ENCODE measurements around the gene ARMC6.

Gene ARMC6

DNA sequence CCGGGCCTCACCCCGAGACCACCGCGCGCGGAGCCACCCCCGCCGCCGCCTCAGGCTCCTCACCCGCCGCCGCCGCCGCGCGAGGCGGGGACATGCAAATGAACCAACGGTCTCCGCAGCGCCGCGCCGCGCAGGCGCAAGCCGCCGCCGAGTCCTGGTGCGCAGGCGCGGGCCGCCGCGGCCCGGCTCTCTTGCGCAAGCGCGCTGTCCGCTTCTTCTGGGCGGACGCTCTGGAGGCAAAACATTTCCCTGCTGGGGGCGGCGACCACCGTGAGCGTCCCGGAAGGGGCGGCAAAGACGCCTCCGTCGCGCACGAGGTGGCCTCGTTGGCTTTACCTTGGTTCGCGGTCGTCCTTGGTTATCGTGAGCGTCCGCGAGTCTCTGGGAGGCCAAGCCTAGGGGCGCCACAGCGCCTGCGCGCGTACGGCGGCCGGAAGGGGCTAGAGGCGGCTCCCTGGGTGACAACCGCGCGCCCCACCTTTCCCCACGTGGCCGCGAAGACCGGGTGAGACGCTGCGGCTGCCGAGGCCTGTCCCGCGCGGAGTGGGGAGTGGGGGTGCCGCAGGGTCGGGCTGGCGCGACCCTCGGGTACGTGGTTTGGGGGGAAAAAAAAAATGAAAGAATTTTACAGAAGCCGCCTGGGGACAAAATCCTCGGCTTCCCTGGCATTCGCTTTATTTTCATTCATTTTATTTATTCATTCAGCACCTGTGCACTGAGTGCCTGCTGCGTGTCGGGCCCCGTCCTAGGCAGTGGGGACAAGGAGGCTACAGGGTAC lies at the start of gene ARMC6, which contains the start of gene SUGP2:
TSS of gene ARMC6 (plus strand) at position 178 of the 778 bp plus-strand sequence. CDS start 607 bp downstream, outside the sequence.
TSS of gene SUGP2 (minus strand) at position 92 of the 778 bp plus-strand sequence. CDS start 2,446 bp downstream, outside the sequence.
- peak; percentile 68 to 82 (median 78) for DNase-seq (ENCODE audit: low read depth in 2 of 3, low spot score in 1 of 3)

DNA sequence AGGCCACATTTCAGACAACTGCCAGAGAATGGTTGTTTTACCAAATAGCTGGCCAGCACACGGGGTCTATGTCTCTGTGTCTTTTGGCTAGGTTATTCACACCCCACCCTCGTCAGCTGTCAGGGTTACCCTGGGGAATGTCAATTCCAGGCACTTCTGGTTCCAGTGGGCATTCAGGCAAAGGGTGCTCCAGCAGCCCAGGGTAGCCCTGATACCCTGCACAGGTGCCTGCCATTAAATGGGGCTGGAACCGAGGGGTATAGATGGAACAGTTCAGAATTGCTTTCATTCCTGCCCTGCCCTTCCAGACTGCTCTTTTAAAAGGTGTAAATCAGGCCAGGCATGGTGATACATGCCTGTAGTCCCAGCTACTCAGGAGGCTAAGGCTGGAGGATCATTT lies 49.2 kb upstream of the ARMC6 start:
- DNase-seq (ENCODE audit: low read depth in 2 of 3, low spot score in 1 of 3) = no peak

DNA sequence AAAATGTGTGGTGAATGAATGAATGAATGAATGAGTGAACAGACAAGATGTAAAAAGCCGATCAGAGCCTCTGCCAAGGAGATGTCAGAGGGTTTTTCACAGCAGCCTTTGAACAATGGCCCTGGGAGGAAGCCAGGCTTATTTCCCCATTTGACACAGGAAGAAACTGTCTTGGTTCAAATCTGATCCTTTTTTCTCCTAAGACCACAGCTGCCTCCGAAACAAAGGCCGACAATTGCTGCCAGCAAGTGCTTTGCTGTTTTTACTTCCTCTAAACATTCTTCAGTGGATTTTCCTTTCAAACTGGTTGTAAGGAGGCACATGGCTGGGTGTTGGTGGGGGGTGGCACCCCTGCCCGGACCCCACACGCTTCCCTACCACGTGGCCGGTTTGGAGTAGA lies 48.1 kb upstream of the ARMC6 start:
- no peak for DNase-seq (ENCODE audit: low read depth in 2 of 3, low spot score in 1 of 3)

DNA sequence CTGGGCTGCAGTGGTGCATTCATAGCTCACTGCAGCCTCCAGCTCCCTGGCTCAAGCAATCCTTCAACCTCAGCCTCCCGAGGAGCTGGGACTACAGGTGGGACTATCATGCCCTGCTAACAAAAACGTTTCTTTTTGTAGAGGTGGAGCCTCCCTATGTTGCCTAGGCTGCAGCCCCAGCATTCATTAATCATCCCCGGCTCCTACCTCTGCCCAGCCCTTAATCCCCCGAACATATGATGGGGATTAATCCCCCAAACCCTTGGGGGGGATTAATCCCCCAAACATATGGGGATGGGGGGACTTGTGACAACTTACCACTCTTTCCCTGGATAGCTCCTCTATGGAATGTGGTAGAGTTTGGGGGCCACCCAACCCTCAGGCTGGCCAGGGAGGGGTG lies 45.9 kb upstream of the ARMC6 start:
- no peak for DNase-seq (ENCODE audit: low read depth in 2 of 3, low spot score in 1 of 3)

DNA sequence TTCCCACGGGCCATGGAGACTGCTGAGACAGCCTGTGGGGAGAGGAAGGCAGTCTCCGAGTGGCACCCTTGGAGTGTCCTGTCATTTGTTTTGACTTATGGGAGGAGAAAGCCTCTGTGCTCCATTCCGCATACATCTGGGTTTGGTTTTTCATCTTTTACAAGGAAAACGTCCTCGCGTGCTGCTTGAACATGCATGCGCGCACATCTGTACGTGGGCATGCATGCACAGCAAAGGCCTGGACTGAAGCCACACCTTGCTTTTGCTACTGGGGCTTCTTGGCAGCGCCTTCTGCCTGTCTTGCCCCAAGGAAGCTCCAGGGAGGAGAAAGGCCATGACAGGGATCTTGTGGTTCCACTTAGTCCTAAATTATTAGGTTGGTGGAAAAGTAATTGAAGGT lies 44.1 kb upstream of the ARMC6 start:
- DNase-seq (ENCODE audit: low read depth in 2 of 3, low spot score in 1 of 3) = no peak

DNA sequence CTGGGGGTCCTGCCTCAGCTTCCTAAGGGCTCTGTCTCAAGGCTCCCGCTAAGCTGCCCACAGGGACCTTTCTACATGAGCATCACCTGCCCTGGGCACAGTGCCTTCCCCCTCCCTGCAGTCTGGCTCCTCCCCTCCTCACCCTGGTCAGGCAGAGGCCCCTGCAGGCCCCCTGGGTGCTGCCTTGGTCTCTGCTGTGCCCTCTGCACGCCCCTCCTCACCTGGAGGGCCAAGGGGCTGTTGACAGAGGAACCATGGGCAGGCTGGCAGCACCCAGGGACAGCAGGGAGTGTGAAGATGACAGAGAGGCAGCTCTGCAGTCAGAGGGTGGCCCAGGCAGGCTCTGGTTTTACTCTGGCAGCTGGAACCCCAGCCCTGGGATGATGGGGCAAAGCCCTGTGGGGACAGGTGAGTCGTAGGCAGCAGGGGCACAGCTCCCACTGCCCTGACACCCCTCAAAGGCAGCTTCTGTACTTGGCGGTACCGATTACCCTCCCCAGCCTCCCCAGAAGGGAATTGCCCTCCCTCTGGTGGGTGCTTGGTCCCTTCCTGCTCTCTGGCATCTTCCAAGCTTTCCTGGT lies 43.2 kb upstream of the ARMC6 start:
- DNase-seq (ENCODE audit: low read depth in 2 of 3, low spot score in 1 of 3) = no peak

DNA sequence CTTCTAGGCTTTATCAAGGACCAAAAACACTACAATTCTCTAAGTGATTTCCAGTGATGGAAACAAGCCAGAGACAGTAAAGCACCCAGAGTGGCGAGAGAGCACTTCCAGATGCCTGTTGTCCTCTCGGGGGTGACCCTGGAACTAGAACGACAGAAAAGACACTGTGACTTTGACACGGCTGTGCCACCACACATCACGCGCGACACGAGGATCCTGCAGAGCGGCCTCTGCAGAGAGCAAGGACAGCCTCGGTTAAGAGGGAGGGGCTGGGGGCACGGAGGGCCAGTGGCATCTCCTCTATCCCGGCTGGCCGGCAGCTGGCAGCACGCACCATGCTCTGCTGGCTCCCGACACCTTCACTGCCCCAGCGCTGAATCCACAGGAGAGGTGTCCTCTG lies 42.4 kb upstream of the ARMC6 start:
- no peak for DNase-seq (ENCODE audit: low read depth in 2 of 3, low spot score in 1 of 3)

DNA sequence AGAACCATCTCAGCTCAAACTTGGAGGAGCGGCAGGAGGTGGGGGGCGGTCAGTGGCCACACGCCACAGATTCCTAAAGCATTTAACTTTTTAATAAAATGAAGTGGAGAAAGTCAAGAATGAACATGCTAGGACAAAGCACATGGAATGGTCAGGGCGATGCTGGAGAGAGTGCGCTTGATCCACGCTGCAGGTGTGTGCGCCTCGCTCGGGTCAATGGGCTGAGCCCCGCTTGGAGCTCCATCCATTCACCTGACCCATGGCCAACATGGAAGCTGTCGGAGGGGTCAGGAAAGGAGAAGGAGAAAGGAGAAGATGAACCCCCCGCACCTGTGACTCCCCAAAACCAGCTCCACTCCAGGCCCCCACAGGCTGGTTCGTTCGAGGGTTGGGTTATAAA lies 41.9 kb upstream of the ARMC6 start:
- DNase-seq (ENCODE audit: low read depth in 2 of 3, low spot score in 1 of 3) = no peak

DNA sequence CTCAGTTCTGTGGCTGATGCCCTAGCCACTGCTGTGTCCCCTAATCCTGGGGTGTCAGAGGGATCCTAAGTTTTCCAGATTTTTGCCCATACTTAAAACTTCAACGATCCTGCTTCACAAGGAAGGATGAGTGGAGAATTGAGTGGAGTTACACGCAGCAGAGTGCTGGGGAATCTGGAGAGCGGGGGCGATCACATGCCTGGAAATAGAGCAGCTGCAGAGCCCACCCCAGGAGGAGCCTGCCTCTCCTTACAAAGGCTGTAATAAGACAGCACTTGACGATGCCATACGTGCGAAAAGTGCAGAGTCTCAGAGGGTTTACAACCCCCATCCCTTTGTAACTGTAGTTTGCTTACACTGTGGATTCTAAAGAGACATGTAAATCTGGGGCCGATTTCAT lies 40.7 kb upstream of the ARMC6 start:
- no peak for DNase-seq (ENCODE audit: low read depth in 2 of 3, low spot score in 1 of 3)

DNA sequence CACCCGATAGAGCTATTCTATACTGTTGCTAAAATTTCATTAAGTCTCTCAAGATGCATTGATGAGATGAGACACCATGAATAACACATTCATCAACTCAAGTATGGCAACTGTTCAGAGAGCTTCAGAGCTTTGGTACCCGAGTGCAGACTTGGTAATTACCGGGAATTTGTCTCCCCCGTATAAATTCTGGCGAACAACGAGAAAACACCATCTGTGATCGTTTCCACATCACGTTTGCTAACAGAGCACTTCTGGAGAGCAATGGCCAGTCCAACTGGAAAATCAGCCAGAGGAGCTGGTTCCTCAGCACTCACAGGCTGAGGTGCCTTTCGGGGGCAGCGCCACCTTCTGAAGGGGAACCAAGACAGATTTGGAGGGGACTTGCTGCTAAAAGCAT lies 40.3 kb upstream of the ARMC6 start:
- no peak for DNase-seq (ENCODE audit: low read depth in 2 of 3, low spot score in 1 of 3)

DNA sequence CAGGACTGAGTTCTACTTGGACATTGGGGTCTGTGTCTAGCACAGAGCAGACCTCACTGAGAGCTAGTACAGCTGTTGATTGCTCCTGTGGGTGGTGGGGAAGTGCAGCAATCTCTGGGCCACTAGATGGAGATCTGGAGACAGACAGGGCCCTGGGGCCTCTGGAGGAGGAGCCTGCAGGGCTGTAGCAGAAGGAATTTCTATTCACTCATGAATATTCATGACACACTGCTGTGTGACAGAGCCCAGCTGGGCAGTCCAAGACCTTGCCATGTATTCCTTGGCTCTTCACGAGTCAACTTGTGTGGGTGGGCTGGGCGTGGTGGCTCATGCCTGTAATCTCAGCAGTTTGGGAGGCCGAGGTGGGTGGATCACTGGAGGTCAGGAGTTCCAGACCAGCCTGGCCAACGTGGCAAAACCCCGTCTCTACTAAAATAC lies 37.6 kb upstream of the ARMC6 start:
- no peak for DNase-seq (ENCODE audit: low read depth in 2 of 3, low spot score in 1 of 3)

DNA sequence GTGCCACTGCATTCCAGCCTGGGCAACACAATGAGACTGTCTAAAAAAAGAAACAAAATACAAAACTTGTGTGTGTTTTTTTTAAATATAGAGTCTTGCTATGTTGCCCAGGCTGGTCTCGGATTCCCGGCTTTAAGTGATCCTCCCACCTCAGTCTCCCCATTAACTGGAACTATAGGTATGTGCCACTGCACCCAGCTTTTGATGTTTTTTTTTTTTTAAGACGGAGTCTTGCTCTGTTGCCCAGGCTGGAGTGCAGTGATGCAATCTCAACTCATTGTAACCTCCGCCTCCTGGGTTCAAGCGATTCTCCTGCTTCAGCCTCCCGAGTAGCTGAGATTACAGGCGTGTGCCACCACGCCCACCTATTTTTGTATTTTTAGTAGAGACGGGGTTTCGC lies 37.1 kb upstream of the ARMC6 start:
- no peak for DNase-seq (ENCODE audit: low read depth in 2 of 3, low spot score in 1 of 3)

DNA sequence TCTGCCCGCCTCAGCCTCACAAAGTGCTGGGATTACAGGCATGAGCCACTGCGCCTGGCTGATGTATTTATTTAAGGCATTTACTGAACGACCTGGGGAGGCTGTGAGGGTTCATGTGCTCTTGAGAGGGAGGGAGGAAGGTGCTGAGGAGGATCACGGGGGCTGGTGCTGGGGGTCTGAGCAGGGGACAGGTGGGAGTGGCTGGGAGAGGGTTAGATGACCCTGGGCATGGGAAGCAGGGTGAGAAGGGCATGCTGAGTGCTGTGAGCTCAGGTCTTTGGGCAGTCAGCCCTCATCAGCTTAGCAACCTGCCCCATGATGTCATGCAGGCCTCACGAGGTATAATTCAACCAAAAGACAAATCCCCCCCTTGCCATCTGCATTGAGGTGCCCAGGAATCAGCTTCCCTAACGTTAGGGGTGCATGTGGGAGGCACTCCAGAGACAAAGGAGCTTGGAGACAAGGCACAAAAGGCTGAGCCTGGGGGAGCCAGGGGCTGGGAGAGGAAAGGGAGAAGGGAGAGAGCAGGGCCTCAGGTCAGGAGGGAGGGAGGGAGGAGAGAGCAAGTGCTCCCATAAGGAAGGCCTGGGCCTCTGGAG lies 36.5 kb upstream of the ARMC6 start:
- DNase-seq (ENCODE audit: low read depth in 2 of 3, low spot score in 1 of 3) = no peak

DNA sequence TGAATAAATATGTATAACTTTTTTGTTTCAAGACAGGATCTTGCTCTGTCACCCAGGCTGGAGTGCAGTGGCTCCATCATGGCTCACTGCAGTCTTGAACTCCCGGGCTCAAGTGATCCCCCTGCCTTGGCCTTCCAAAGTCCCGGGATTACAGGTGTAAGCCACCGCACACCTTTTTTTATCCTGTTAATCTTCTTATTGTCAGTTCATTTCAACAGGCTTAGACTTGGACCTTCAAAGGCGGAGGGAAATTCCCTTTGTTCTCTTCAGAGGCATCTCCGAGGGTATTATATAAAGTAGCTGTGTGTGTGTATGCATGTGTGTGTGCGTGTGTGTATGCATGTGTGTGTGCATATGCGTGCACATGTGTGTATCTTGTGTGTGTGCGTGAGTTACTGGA lies 35.1 kb upstream of the ARMC6 start:
- DNase-seq (ENCODE audit: low read depth in 2 of 3, low spot score in 1 of 3) = no peak

DNA sequence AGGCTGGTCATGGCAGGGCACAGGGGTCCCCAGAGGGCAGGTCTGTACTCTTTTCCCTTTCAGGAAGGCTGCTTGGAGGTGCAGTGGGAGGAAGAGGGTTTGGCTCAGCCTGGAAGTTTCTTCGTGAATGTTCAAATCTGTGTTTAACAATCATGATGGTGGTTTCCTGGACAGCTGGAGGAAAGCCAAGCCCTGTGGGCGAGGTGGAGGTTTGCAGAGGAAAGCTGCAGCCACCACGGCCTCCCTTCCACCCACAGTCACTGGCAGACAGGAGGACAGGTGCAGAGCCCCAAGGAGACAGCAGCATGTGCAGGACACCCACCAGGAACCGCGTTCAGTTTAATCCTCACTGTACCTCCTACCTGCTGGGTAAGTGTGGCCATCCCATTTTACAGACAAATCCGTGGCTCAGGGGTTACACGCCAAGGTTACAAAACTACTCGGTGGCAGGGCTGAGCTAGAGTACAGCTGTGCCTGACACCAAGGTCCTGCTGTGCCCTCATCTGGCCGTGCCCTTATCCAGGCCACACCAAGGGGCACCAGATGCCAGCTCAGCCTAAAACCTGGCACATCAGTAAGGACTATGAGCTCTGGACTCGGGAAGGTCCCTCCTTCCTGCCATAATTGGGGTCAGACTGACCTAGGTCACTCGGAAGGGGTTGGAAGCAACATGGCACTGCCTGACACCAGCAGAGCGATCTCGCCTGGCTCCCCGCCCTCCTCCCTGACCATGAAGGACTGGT lies 34.2 kb upstream of the ARMC6 start:
- no peak for DNase-seq (ENCODE audit: low read depth in 2 of 3, low spot score in 1 of 3)

DNA sequence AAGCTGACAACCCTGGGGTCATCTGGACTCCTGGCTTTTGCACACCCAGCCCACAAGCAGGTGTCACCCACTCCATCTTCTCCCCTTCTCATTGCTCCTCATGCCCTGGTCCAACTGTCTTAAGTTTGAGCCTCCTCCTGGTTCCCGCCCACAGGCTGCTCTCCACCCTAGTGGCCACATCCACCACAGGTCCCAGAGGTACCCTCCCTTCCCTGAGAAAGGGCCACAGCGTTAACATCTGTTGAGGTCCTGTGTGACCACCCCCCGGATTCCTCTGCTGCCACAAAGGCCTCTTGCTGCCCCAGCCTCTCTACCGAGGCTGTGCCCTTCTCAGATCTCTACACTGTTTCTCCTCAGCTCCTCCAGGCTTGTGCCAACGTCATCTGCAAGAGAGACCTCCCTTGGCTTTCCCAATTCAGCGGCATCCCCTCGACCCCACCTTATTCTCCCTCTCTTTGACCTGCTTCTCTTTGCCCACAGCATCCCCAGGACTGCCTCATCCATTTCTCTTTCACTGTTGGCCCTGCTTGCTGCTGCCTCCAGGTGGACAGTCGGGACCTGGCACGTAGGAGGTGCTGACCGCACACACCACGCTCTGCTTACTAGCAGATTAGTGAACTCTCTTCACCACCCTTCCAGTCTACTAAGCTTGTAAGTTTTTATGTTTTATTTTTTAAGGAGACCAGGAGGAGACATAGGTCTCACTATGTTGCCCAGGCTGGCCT lies 33.3 kb upstream of the ARMC6 start:
- no peak for DNase-seq (ENCODE audit: low read depth in 2 of 3, low spot score in 1 of 3)

DNA sequence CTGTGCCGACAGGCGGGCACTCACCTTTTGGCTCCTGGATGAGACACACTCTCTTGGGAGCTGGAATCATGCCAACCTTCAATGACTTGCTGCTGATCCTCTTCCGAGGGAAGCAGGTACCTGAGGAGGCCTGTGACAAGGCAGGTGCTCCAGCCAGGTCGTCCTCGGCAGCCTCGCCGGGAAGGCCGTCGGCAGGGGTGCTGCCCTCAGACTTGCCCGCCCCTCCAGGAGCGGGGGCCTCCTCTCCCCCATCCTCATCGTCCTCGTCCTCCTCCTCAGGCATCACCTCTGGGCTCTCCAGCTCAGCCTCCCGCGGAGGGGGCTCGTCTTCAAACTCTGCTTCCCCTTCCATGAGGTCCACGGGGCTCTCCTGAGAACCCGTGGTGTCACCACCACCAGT lies 29.3 kb upstream of the ARMC6 start:
- DNase-seq (ENCODE audit: low read depth in 2 of 3, low spot score in 1 of 3) = no peak

DNA sequence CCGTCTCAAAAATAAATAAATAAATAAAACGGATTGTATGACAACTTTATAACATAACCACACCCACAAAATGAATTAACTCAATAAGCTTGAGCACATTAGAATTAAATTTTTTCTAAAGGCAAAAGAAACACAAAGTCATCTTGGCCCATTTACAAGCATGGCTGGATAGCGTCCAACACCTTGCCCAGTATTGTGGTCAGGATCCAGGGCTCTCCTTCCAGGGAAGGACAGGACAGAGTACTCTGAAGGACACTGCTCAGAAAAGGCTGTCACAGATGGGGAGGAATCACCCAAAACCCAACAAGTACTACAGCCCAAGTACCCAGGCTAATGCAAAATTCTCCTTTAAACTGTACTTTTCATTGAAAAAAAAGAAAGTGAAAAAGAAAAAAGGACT lies 27.2 kb upstream of the ARMC6 start:
- no peak for DNase-seq (ENCODE audit: low read depth in 2 of 3, low spot score in 1 of 3)

DNA sequence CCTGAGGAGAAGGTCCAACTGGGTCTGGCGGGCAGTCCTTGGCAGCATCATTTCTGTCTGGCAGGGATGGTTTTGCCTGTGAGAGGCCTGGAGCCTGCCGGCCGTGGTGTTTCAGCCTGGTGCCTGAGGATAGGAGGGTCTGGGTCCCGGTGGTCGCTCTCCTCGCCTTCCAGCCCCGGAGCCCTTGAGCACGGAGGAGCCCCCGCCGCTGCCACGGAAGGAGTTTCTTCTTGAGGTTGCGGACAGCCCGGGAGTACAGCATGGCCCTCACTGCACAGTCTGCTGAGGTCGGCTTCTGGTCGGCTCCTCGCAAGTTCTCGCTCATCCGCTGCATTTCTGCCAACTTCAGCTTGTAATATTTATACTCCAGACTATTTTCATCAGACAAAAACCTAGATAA lies 23.5 kb upstream of the ARMC6 start:
- DNase-seq (ENCODE audit: low read depth in 2 of 3, low spot score in 1 of 3) = no peak

DNA sequence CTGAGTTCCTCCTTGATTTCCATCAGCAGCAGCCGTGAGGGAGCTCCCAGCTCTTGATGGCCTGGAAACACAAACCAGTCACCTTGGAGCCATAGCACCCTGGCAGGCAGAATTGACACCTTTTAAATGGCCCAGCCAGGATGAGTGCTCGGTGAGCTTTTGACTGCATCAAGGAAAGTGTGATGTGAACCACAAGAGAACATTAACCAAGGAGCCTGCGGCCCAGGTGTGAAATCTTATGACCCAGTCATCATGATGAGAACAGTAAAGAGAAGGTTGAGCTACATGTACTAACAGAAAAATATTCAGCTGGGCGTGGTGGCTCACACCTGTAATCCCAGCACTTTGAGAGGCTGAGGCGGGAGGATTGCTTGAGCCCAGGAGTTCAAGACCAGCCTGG lies 22.9 kb upstream of the ARMC6 start:
- DNase-seq (ENCODE audit: low read depth in 2 of 3, low spot score in 1 of 3) = no peak

DNA sequence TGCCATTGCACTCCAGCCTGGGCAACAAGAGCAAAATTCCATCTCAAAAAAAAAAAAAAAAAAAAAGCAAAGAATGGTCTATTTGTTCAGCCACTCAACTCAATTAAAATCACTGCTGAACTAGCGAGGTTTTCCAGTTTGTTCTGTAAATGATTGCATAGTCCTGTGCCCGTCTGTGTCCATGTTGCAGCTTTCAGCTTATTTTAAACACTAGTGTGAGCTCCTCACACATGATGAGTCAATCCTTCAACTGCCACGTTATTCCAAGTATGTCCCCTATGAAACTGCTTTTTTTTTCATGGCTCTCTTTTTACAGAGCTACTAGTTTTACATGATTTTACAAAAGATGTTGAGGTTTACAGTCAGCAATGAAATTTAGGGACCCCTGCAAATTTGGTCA lies 12.3 kb upstream of the ARMC6 start:
- no peak for DNase-seq (ENCODE audit: low read depth in 2 of 3, low spot score in 1 of 3)

Data from stimulated activated CD4-positive, alpha-beta T cell treated with anti-CD3 and anti-CD28 coated beads, Interleukin-12 subunit alpha, Interleukin-12 subunit beta, amount 100 ng/mL, for 48 hours (primary cell).